ENCODE measurements around the gene TMIGD2.
"Not testable (repeated sequence)": the region's sequence is repeated elsewhere in the genome, so short reads cannot be mapped to it uniquely, and the experiment has no call there.

DNA sequence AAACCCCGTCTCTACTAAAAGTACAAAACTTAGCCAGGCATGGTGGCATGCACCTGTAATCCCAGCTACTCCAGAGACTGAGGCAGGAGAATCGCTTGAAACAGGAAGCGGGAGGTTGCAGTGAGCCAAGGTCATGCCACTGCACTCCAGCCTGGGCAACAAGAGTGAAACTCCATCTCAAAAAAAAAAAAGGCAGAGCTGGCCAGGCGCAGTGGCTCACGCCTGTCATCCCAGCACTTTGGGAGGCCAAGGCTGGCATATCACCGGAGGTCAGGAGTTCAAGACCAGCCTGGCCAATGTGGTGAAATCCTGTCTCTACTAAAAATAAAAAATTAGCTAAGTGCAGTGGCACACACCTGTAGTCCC, 27.9 kb downstream of the TMIGD2 start:
- TF ChIP-seq, protein P1, sequence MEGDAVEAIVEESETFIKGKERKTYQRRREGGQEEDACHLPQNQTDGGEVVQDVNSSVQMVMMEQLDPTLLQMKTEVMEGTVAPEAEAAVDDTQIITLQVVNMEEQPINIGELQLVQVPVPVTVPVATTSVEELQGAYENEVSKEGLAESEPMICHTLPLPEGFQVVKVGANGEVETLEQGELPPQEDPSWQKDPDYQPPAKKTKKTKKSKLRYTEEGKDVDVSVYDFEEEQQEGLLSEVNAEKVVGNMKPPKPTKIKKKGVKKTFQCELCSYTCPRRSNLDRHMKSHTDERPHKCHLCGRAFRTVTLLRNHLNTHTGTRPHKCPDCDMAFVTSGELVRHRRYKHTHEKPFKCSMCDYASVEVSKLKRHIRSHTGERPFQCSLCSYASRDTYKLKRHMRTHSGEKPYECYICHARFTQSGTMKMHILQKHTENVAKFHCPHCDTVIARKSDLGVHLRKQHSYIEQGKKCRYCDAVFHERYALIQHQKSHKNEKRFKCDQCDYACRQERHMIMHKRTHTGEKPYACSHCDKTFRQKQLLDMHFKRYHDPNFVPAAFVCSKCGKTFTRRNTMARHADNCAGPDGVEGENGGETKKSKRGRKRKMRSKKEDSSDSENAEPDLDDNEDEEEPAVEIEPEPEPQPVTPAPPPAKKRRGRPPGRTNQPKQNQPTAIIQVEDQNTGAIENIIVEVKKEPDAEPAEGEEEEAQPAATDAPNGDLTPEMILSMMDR (IDR thresholded peaks at IDR 0.05; ENCODE audit: low read length): not testable (repeated sequence)
- TF ChIP-seq EZH2 (IDR thresholded peaks at IDR 0.05; ENCODE audit: borderline replicate concordance, low read length): not testable (repeated sequence)

All from OCI-LY1 (cell line).